ENCODE measurements around the gene SLC12A6. TPM values are rescaled to one million over a fixed set of nuclear protein-coding genes. Genes with fewer than 3 reads are reported as not detected.

SLC12A6 gene
- total and polyA plus RNA-seq, 2 of the 13 experiments (the other 11 are each of a cell fraction or from before 2014, with no cell fraction given), result 15.2 to 30.1 TPM

GRCh38 chr15:34209421-34210282 is 127.9 kb downstream of the SLC12A6 start, which contains the start of gene KATNBL1 (continued):
- no peak for TF ChIP-seq HOXA9 (CRISPR knock-in tag; IDR thresholded peaks at IDR 0.05; ENCODE audit: borderline replicate concordance)
- TF ChIP-seq, protein P1, sequence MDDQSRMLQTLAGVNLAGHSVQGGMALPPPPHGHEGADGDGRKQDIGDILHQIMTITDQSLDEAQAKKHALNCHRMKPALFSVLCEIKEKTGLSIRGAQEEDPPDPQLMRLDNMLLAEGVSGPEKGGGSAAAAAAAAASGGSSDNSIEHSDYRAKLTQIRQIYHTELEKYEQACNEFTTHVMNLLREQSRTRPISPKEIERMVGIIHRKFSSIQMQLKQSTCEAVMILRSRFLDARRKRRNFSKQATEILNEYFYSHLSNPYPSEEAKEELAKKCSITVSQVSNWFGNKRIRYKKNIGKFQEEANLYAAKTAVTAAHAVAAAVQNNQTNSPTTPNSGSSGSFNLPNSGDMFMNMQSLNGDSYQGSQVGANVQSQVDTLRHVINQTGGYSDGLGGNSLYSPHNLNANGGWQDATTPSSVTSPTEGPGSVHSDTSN (CRISPR knock-in tag; IDR thresholded peaks at IDR 0.05; ENCODE audit: borderline replicate concordance), result no peak
- no peak for TF ChIP-seq ZNF609 (CRISPR knock-in tag; IDR thresholded peaks at IDR 0.05; ENCODE audit: borderline replicate concordance)
- peak; percentile 39 for TF ChIP-seq HNF4A (CRISPR knock-in tag; IDR thresholded peaks at IDR 0.05)
- no peak; the same call in 1 of the 2 replicates for TF ChIP-seq ZNF446 (CRISPR knock-in tag; IDR thresholded peaks at IDR 0.05)
- TF ChIP-seq MYPOP (CRISPR knock-in tag; IDR thresholded peaks at IDR 0.05), result peak; percentile 77; the same call in 1 of the 2 replicates
- TF ChIP-seq ZSCAN20 (CRISPR knock-in tag; IDR thresholded peaks at IDR 0.05; ENCODE audit: borderline replicate concordance), result 0 out of 2 replicates have a peak, but pooled peaks have one; percentile 71
- peak; percentile 58; the same call in 1 of the 2 replicates for TF ChIP-seq YEATS2 (CRISPR knock-in tag; IDR thresholded peaks at IDR 0.05; ENCODE audit: borderline replicate concordance)
- 0 out of 2 replicates have a peak, but pooled peaks have one; percentile 54 for TF ChIP-seq ZKSCAN5 (CRISPR knock-in tag; IDR thresholded peaks at IDR 0.05)
- peak; percentile 59; the same call in 1 of the 2 replicates for TF ChIP-seq DMAP1 (CRISPR knock-in tag; IDR thresholded peaks at IDR 0.05)
- TF ChIP-seq NR2F1 (CRISPR knock-in tag; IDR thresholded peaks at IDR 0.05), result peak; percentile 56 to 60; a peak in 3 of 4 replicates
- TF ChIP-seq ZSCAN29 (CRISPR knock-in tag; conservative IDR thresholded peaks at IDR 0.05), result no peak
- no peak for TF ChIP-seq JUND (CRISPR knock-in tag; IDR thresholded peaks at IDR 0.05)
- 0 out of 2 replicates have a peak, but pooled peaks have one; percentile 55 for TF ChIP-seq ZNF430 (CRISPR knock-in tag; IDR thresholded peaks at IDR 0.05)
- no peak for TF ChIP-seq LBX2 (CRISPR knock-in tag; IDR thresholded peaks at IDR 0.05; ENCODE audit: borderline replicate concordance)
- no peak for TF ChIP-seq ZFP36 (IDR thresholded peaks at IDR 0.05; ENCODE audit: borderline replicate concordance, low read depth, low read length, partially characterized antibody)
- TF ChIP-seq NR2C2 (CRISPR knock-in tag; IDR thresholded peaks at IDR 0.05; ENCODE audit: borderline replicate concordance), result peak; percentile 59; the same call in 1 of the 2 replicates
- TF ChIP-seq, protein P2, sequence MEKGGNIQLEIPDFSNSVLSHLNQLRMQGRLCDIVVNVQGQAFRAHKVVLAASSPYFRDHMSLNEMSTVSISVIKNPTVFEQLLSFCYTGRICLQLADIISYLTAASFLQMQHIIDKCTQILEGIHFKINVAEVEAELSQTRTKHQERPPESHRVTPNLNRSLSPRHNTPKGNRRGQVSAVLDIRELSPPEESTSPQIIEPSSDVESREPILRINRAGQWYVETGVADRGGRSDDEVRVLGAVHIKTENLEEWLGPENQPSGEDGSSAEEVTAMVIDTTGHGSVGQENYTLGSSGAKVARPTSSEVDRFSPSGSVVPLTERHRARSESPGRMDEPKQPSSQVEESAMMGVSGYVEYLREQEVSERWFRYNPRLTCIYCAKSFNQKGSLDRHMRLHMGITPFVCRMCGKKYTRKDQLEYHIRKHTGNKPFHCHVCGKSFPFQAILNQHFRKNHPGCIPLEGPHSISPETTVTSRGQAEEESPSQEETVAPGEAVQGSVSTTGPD (CRISPR knock-in tag; IDR thresholded peaks at IDR 0.05), result no peak
- TF ChIP-seq TEAD3 (CRISPR knock-in tag; optimal IDR thresholded peaks at IDR 0.05; ENCODE audit: borderline replicate concordance), result peak; percentile 69

Measured in HepG2 (cell line).